GM12891 (cell line): ENCODE data around the gene CCDC33.

ENCODE experiments used
- DNase-seq: peaks from one replicate; pipeline ENCODE4 v3.0.0; 2011; ENCODE audit warnings: low spot score; ENCODE audit not compliant: insufficient read length
- FAIRE-seq: peaks from 2 replicates; lab custom pipeline; 2011; peaks lifted over from hg19 to GRCh38; lab: Jason Lieb, UNC
- PAX5 ChIP-seq: IDR thresholded peaks from 2 replicates; pipeline ENCODE4 v1.6.1; 2011; ENCODE audit warnings: low read length, moderate library complexity, mild to moderate bottlenecking; ENCODE audit not compliant: insufficient read depth, severe bottlenecking
- POLR2A ChIP-seq: IDR thresholded peaks from 2 replicates; pipeline ENCODE4 v1.6.1; 2011; ENCODE audit warnings: low read depth, low read length, control low read depth
- POLR2AphosphoS5 ChIP-seq: IDR thresholded peaks from 2 replicates; pipeline ENCODE4 v1.6.1; 2011; ENCODE audit warnings: low read depth, low read length, control low read depth
- POU2F2 ChIP-seq: IDR thresholded peaks from 2 replicates; pipeline ENCODE4 v1.6.1; 2011; ENCODE audit warnings: low read depth, mild to moderate bottlenecking, control low read depth, low read length, moderate library complexity
- SPI1 ChIP-seq: IDR thresholded peaks from 2 replicates; pipeline ENCODE4 v1.6.1; 2011; ENCODE audit warnings: low read depth, low read length, control low read depth
- TAF1 ChIP-seq: IDR thresholded peaks from 2 replicates; pipeline ENCODE4 v1.6.1; 2011; ENCODE audit warnings: low read depth, low read length, control low read depth

Gene CCDC33

GRCh38 chr15:74227968-74228722 is 8.0 kb upstream of the CCDC33 start:
- no peak for TF ChIP-seq TAF1
- no peak for TF ChIP-seq PAX5
- TF ChIP-seq SPI1 = no peak
- TF ChIP-seq POU2F2 = no peak
- TF ChIP-seq POLR2A = no peak
- TF ChIP-seq POLR2AphosphoS5 = no peak
- DNase-seq (no peak), FAIRE-seq (no peak)

- TF ChIP-seq SPI1 (no peak), PAX5 (no peak), TAF1 (no peak), POU2F2 (no peak), POLR2AphosphoS5 (no peak), POLR2A (no peak)
- FAIRE-seq (no peak), DNase-seq (no peak)
Measured at GRCh38 chr15:74228723-74229081, 7.4 kb upstream of the CCDC33 start.

GRCh38 chr15:74229686-74230085 is 6.4 kb upstream of the CCDC33 start:
- FAIRE-seq (no peak), DNase-seq (no peak)
- TF ChIP-seq POU2F2 = no peak

GRCh38 chr15:74231475-74231874 is 4.7 kb upstream of the CCDC33 start:
- no peak for FAIRE-seq
- TF ChIP-seq PAX5 = no peak
- no peak for TF ChIP-seq POU2F2
- TF ChIP-seq POLR2A = no peak
- no peak for TF ChIP-seq POLR2AphosphoS5
- no peak for TF ChIP-seq TAF1
- TF ChIP-seq SPI1 = no peak

GRCh38 chr15:74233373-74233772 is 2.8 kb upstream of the CCDC33 start:
- no peak for DNase-seq
- TF ChIP-seq TAF1 = no peak
- no peak for TF ChIP-seq POLR2AphosphoS5
- no peak for TF ChIP-seq POLR2A
- no peak for TF ChIP-seq POU2F2
- no peak for TF ChIP-seq PAX5
- FAIRE-seq = no peak

More at GRCh38 chr15:74231475-74231874, 4.7 kb upstream of the CCDC33 start:
- no peak for DNase-seq

- no peak for FAIRE-seq
- no peak for DNase-seq
- TF ChIP-seq PAX5 = no peak
- no peak for TF ChIP-seq TAF1
- no peak for TF ChIP-seq SPI1
- no peak for TF ChIP-seq POLR2A
- no peak for TF ChIP-seq POU2F2
- no peak for TF ChIP-seq POLR2AphosphoS5
Measured at GRCh38 chr15:74233851-74234597, 2.1 kb upstream of the CCDC33 start.

- no peak for DNase-seq
- no peak for FAIRE-seq
- no peak for TF ChIP-seq TAF1
Measured at GRCh38 chr15:74234598-74234875, 1.6 kb upstream of the CCDC33 start.

GRCh38 chr15:74239051-74239705 is 3.1 kb downstream of the CCDC33 start:
- FAIRE-seq (no peak), DNase-seq (no peak)
- TF ChIP-seq SPI1 (no peak), POLR2A (no peak), POU2F2 (no peak), POLR2AphosphoS5 (no peak), PAX5 (no peak), TAF1 (no peak)

GRCh38 chr15:74240002-74240568 is 4.0 kb downstream of the CCDC33 start:
- FAIRE-seq (no peak), DNase-seq (no peak)
- TF ChIP-seq TAF1 = no peak
- TF ChIP-seq PAX5 = no peak

GRCh38 chr15:74240897-74241614 is 4.9 kb downstream of the CCDC33 start:
- DNase-seq (no peak), FAIRE-seq (no peak)
- no peak for TF ChIP-seq POLR2AphosphoS5
- TF ChIP-seq POLR2A = no peak
- no peak for TF ChIP-seq SPI1
- no peak for TF ChIP-seq PAX5
- no peak for TF ChIP-seq POU2F2
- no peak for TF ChIP-seq TAF1
